ENCODE measurements around the gene PARP1. TPM values are rescaled to one million over a fixed set of nuclear protein-coding genes. Genes with fewer than 3 reads are reported as not detected.

Gene PARP1
- total RNA-seq, 3 donors from 2014 or later (not counting 1 experiment from before 2014, with no cell fraction given): 62.0 to 81.5 (median 77.0) TPM

DNA sequence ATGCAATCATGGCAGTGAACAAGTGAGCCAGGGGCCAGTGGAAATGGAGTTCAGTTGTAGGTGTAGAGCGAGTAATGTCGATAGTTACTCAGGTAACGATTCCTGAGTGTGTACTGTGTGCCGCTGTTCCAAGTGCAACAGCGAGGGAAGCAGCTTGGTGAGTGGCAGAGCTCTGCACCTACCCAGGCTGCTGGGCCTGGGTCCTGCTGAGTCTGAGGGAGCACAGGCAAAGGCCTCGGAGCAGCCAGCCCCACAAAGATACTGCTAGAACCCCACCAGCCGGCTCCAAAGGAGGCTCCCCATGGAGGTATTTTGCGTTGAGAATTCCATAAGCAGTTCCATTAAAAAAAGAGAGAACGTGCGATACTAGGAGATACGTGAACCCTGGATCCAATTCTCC, 23.2 kb downstream of the PARP1 start:
- Histone ChIP-seq H3K27me3 (ENCODE audit: control insufficient read depth, insufficient read depth, low read length) (no peaks in the 10 kb centered on the region), H3K9me3 (ENCODE audit: control insufficient read depth, insufficient read depth, low read length) (no peaks in the 10 kb centered on the region), H3K36me3 (ENCODE audit: control insufficient read depth, insufficient read depth, low read length) (peaks cover 97% of the 10 kb centered on the region), H3K4me1 (ENCODE audit: control insufficient read depth, insufficient read depth, low read length) (no peaks in the 10 kb centered on the region), H3K4me3 (ENCODE audit: low read length) (no peak overlapping the region), H3K27ac (ENCODE audit: low read length) (no peak overlapping the region)
- DNase-seq: no peak
- no peak overlapping the region for H3K27ac Mint-ChIP-seq
- no peaks in the 10 kb centered on the region for H3K9me3 Mint-ChIP-seq
- H3K36me3 Mint-ChIP-seq: peaks cover 26% of the 10 kb centered on the region
- H3K27me3 Mint-ChIP-seq (ENCODE audit: low read depth in 2 of 2): no peaks in the 10 kb centered on the region
- 94% methylated on average over 11 of the region's 11 CpGs for WGBS (ENCODE audit: insufficient coverage)
- no peak for ATAC-seq
- no peak overlapping the region for H3K4me3 Mint-ChIP-seq
- no peak for TF ChIP-seq CTCF (IDR thresholded peaks at IDR 0.05)
- peaks cover 0 to 5% of the 10 kb centered on the region in 2 donors for H3K4me1 Mint-ChIP-seq
- intact Hi-C loops (cut with micrococcal nuclease): no loop called here

DNA sequence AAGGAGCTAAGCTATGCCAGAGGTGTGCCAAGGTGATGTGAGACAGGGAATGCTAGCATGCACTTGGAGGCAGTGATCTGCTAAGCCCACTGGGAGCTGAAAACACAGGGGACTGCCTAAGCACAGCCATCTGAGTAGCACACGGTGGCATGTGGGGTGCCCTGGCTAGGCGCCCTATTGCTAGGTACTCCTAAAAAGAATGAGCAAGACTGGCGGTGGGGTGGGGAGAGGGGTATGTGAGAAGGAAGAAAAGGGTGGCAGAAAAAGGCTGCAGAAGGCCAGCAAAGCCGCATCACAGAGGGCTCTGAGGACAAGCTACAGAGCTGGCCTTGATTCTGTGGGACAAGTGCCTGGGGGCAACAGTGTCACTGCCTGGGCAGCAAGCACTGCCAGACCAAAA, 23.9 kb downstream of the PARP1 start:
- no peak overlapping the region for H3K27ac Mint-ChIP-seq
- TF ChIP-seq CTCF (IDR thresholded peaks at IDR 0.05): no peak
- H3K4me1 ChIP-seq (ENCODE audit: control insufficient read depth, insufficient read depth, low read length): no peaks in the 10 kb centered on the region
- 99% methylated on average over 4 of the region's 4 CpGs for WGBS (ENCODE audit: insufficient coverage)
- peaks cover 0 to 5% of the 10 kb centered on the region in 2 donors for H3K4me1 Mint-ChIP-seq
- intact Hi-C loops (cut with micrococcal nuclease): no loop called here
- ATAC-seq: no peak
- no peak overlapping the region for H3K4me3 Mint-ChIP-seq
- H3K9me3 ChIP-seq (ENCODE audit: control insufficient read depth, insufficient read depth, low read length): no peaks in the 10 kb centered on the region
- H3K27me3 Mint-ChIP-seq (ENCODE audit: low read depth in 2 of 2): no peaks in the 10 kb centered on the region
- no peak overlapping the region for H3K27ac ChIP-seq (ENCODE audit: low read length)
- H3K36me3 Mint-ChIP-seq: peaks cover 26% of the 10 kb centered on the region
- no peaks in the 10 kb centered on the region for H3K9me3 Mint-ChIP-seq
- no peak overlapping the region for H3K4me3 ChIP-seq (ENCODE audit: low read length)
- no peaks in the 10 kb centered on the region for H3K27me3 ChIP-seq (ENCODE audit: control insufficient read depth, insufficient read depth, low read length)
- DNase-seq: no peak
- H3K36me3 ChIP-seq (ENCODE audit: control insufficient read depth, insufficient read depth, low read length): peaks cover 97% of the 10 kb centered on the region

DNA sequence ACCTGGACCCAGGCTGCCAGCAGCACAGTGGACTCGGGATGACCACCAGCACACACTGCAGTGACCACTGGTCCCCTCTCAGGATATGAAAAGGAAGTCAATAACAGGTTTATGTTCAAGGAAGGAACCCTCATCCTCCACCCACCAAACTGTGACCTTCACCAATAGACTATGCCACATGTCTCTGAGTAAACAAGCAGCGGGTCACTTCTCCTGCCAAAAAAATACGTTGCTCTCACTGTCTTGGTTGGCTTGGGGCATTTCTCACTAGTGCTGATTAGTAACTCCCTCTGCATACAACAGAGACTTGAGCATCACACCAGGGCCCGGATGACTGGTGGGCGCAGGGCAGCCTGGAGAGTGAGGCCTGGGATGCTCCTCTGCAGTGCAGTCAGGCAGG, 25.9 kb downstream of the PARP1 start:
- H3K36me3 Mint-ChIP-seq: peaks cover 27% of the 10 kb centered on the region
- Histone ChIP-seq H3K9me3 (ENCODE audit: control insufficient read depth, insufficient read depth, low read length) (no peaks in the 10 kb centered on the region), H3K36me3 (ENCODE audit: control insufficient read depth, insufficient read depth, low read length) (peaks cover 97% of the 10 kb centered on the region), H3K4me3 (ENCODE audit: low read length) (no peak overlapping the region), H3K4me1 (ENCODE audit: control insufficient read depth, insufficient read depth, low read length) (no peaks in the 10 kb centered on the region), H3K27ac (ENCODE audit: low read length) (no peak overlapping the region), H3K27me3 (ENCODE audit: control insufficient read depth, insufficient read depth, low read length) (no peaks in the 10 kb centered on the region)
- H3K4me3 Mint-ChIP-seq: no peak overlapping the region
- DNase-seq (no peak), ATAC-seq (no peak)
- H3K9me3 Mint-ChIP-seq: no peaks in the 10 kb centered on the region
- TF ChIP-seq CTCF (IDR thresholded peaks at IDR 0.05): no peak
- no peaks in the 10 kb centered on the region for H3K27me3 Mint-ChIP-seq (ENCODE audit: low read depth in 2 of 2)
- whole genome bisulfite sequencing (ENCODE audit: insufficient coverage): 95% methylated on average over 5 of the region's 5 CpGs
- intact Hi-C loops (cut with micrococcal nuclease): no loop called here
- no peak overlapping the region for H3K27ac Mint-ChIP-seq
- peaks cover 0 to 5% of the 10 kb centered on the region in 2 donors for H3K4me1 Mint-ChIP-seq

DNA sequence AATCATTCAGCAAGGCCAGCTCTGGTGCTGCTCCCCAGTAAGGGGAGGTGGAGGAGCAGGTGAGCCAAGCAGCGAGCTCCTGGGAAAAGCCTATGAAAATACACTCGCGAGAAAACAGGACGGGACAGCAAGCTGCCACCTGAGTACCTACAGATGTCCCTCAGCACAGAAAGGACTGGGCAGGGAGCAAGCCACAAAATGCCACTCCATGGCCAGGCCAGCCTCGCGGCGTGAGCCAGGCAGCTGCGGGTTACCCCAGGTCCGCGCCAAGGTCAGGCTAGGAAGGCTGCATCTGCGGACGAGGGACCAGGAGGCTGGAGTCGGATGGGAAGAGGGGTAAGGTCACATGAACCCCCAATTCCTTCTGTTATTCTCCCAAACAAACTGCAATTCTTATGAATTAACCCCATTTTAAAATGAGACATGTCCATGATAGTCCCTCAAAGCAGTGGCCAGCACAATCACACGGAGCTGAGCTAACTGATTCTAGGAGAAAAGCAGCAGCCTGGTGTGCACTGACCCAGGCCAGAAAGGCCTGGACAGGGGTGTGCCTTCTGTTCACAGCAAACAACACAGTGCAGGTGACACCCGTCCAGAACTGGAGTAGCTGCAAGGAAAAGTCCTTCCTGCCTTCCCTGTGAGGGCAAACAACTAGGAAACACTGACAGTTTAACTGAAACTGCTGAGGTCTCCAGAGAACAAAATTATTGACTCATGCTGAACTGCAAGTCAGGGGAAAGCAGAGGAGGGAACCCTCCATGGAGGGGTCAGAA, 26.5 kb downstream of the PARP1 start:
- Mint-ChIP-seq H3K4me3 (no peak overlapping the region), H3K4me1 (peaks cover 0 to 5% of the 10 kb centered on the region in 2 donors), H3K9me3 (no peaks in the 10 kb centered on the region), H3K36me3 (peaks cover 34% of the 10 kb centered on the region), H3K27ac (no peak overlapping the region), H3K27me3 (ENCODE audit: low read depth in 2 of 2) (no peaks in the 10 kb centered on the region)
- no peaks in the 10 kb centered on the region for H3K9me3 ChIP-seq (ENCODE audit: control insufficient read depth, insufficient read depth, low read length)
- H3K4me3 ChIP-seq (ENCODE audit: low read length): no peak overlapping the region
- TF ChIP-seq CTCF (IDR thresholded peaks at IDR 0.05): no peak
- peaks cover 99% of the 10 kb centered on the region for H3K36me3 ChIP-seq (ENCODE audit: control insufficient read depth, insufficient read depth, low read length)
- ATAC-seq: no peak
- DNase-seq: no peak
- 98% methylated on average over 15 of the region's 15 CpGs for WGBS (ENCODE audit: insufficient coverage)
- no peaks in the 10 kb centered on the region for H3K4me1 ChIP-seq (ENCODE audit: control insufficient read depth, insufficient read depth, low read length)
- no peaks in the 10 kb centered on the region for H3K27me3 ChIP-seq (ENCODE audit: control insufficient read depth, insufficient read depth, low read length)
- intact Hi-C loops (cut with micrococcal nuclease): no loop called here
- H3K27ac ChIP-seq (ENCODE audit: low read length): no peak overlapping the region
